Activated CD8-positive, alpha-beta T cell treated with anti-CD3 and anti-CD28 coated beads for 36 hours (primary cell): ENCODE data around the gene REPS1. TPM values are rescaled to one million over a fixed set of nuclear protein-coding genes. Genes with fewer than 3 reads are reported as not detected.

Source experiments
- ATAC-seq: fragments of 200-7000 bp; cut with Tn5 transposase; one replicate; pipeline ENCODE4 v1.10.0; 2021; ENCODE audit warnings: mild to moderate bottlenecking, moderate library complexity
- CTCF ChIA-PET: fragments of 350-600 bp; sonication (Branson Sonifier 250); formaldehyde crosslinking; loops from one replicate; lab custom pipeline; 2021; ENCODE audit warnings: antibody characterized with exemption; lab: Charles Lee
- POLR2A ChIA-PET: fragments of 350-600 bp; sonication (Branson Sonifier 250); formaldehyde crosslinking; loops from one replicate; lab custom pipeline; 2021; ENCODE audit warnings: antibody characterized with exemption; lab: Charles Lee
- DNase-seq: peaks from one replicate; pipeline ENCODE4 v3.0.0-alpha.2; 2020
- H3K27ac Mint-ChIP-seq: one replicate; pipeline ENCODE4 v1.8.0; 2021; ENCODE audit warnings: mild to moderate bottlenecking, mixed read lengths
- H3K27me3 Mint-ChIP-seq: one replicate; pipeline ENCODE4 v1.8.0; 2021; ENCODE audit warnings: mixed read lengths
- H3K36me3 Mint-ChIP-seq: one replicate; pipeline ENCODE4 v1.8.0; 2021; ENCODE audit warnings: low read depth, mixed read lengths
- H3K4me1 Mint-ChIP-seq: one replicate; pipeline ENCODE4 v1.8.0; 2021; ENCODE audit warnings: low read depth, mixed read lengths
- H3K4me3 Mint-ChIP-seq: one replicate; pipeline ENCODE4 v1.8.0; 2021; ENCODE audit warnings: mild to moderate bottlenecking, moderate library complexity, mixed read lengths
- H3K9me3 Mint-ChIP-seq: one replicate; pipeline ENCODE4 v1.8.0; 2021; ENCODE audit warnings: mixed read lengths
- intact Hi-C: fragments of 100-400 bp; cut with micrococcal nuclease; formaldehyde crosslinking; loops from one replicate; pipeline ENCODE4 v1.10.0; 2022
- total RNA-seq, 2 experiments: library from RNA; stranded (reverse); gene quantifications; one replicate each; pipeline ENCODE4 v1.2.3, GENCODE V29; 2021
- TF ChIP-seq, protein P1 (sequence below): fragments of 200-600 bp; IDR thresholded peaks from one replicate; pipeline ENCODE4 v1.8.0; 2022; ENCODE audit warnings: antibody characterized with exemption, mild to moderate bottlenecking

The REPS1 gene
- total RNA-seq, 2 experiments from 2014 or later: 44.9 to 46.6 TPM

- no peaks in the 10 kb centered on the region for H3K27me3 Mint-ChIP-seq
- H3K4me3 Mint-ChIP-seq: no peak overlapping the region
- H3K27ac Mint-ChIP-seq: no peak overlapping the region
- intact Hi-C loops: no loop called here
- H3K36me3 Mint-ChIP-seq: peaks cover 20% of the 10 kb centered on the region
- H3K4me1 Mint-ChIP-seq: no peaks in the 10 kb centered on the region
- DNase-seq (no peak), ATAC-seq (no peak)
- TF ChIP-seq, protein P1, sequence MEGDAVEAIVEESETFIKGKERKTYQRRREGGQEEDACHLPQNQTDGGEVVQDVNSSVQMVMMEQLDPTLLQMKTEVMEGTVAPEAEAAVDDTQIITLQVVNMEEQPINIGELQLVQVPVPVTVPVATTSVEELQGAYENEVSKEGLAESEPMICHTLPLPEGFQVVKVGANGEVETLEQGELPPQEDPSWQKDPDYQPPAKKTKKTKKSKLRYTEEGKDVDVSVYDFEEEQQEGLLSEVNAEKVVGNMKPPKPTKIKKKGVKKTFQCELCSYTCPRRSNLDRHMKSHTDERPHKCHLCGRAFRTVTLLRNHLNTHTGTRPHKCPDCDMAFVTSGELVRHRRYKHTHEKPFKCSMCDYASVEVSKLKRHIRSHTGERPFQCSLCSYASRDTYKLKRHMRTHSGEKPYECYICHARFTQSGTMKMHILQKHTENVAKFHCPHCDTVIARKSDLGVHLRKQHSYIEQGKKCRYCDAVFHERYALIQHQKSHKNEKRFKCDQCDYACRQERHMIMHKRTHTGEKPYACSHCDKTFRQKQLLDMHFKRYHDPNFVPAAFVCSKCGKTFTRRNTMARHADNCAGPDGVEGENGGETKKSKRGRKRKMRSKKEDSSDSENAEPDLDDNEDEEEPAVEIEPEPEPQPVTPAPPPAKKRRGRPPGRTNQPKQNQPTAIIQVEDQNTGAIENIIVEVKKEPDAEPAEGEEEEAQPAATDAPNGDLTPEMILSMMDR: no peak
- CTCF ChIA-PET: interaction anchor here (0.8 kb wide), 1 partner anchor 27 kb away, joined by 3 read pairs; no protein-coding TSS in a partner anchor
- POLR2A ChIA-PET: no interaction called here
- H3K9me3 Mint-ChIP-seq: no peaks in the 10 kb centered on the region
These were observed 64.5 kb downstream of the REPS1 start for GRCh38 chr6:138923561-138923960.

GRCh38 chr6:138920906-138921305 lies 67.1 kb downstream of the REPS1 start:
- TF ChIP-seq, protein P1: no peak
- Mint-ChIP-seq H3K27ac (no peak overlapping the region), H3K4me3 (no peak overlapping the region), H3K9me3 (no peaks in the 10 kb centered on the region), H3K27me3 (no peaks in the 10 kb centered on the region), H3K4me1 (no peaks in the 10 kb centered on the region), H3K36me3 (peaks cover 17% of the 10 kb centered on the region)
- intact Hi-C loops: no loop called here
- POLR2A ChIA-PET: interaction anchor here (0.8 kb wide), 1 partner anchor 29 kb away, joined by 3 read pairs; no protein-coding TSS in a partner anchor
- ATAC-seq: no peak
- no peak for DNase-seq
- CTCF ChIA-PET: interaction anchor here (1.3 to 1.8 kb wide), 3 partner anchors 22 to 68 kb away, joined by 3 to 5 read pairs (median 3); no protein-coding TSS in a partner anchor

GRCh38 chr6:138914701-138915100 lies 73.4 kb downstream of the REPS1 start:
- intact Hi-C loops: no loop called here
- H3K4me1 Mint-ChIP-seq: no peaks in the 10 kb centered on the region
- H3K36me3 Mint-ChIP-seq: peaks cover 46% of the 10 kb centered on the region
- ChIA-PET POLR2A (no interaction called here), CTCF (no interaction called here)
- H3K9me3 Mint-ChIP-seq: no peaks in the 10 kb centered on the region
- H3K27me3 Mint-ChIP-seq: no peaks in the 10 kb centered on the region
- TF ChIP-seq, protein P1: no peak
- DNase-seq (no peak), ATAC-seq (no peak)
- no peak overlapping the region for H3K4me3 Mint-ChIP-seq
- H3K27ac Mint-ChIP-seq: no peak overlapping the region

- no peaks in the 10 kb centered on the region for H3K4me1 Mint-ChIP-seq
- no peak overlapping the region for H3K4me3 Mint-ChIP-seq
- no peak overlapping the region for H3K27ac Mint-ChIP-seq
- H3K27me3 Mint-ChIP-seq: no peaks in the 10 kb centered on the region
- DNase-seq (no peak), ATAC-seq (no peak)
- intact Hi-C loops: no loop called here
- H3K9me3 Mint-ChIP-seq: no peaks in the 10 kb centered on the region
- TF ChIP-seq, protein P1: no peak
- peaks cover 48% of the 10 kb centered on the region for H3K36me3 Mint-ChIP-seq
- CTCF ChIA-PET: no interaction called here
- POLR2A ChIA-PET: no interaction called here
These were observed 75.7 kb downstream of the REPS1 start for GRCh38 chr6:138912308-138912707.

- TF ChIP-seq, protein P1: no peak
- no peak for DNase-seq
- H3K27ac Mint-ChIP-seq: no peak overlapping the region
- ATAC-seq: no peak
- ChIA-PET CTCF (no interaction called here), POLR2A (no interaction called here)
- no peaks in the 10 kb centered on the region for H3K9me3 Mint-ChIP-seq
- no peaks in the 10 kb centered on the region for H3K4me1 Mint-ChIP-seq
- no peaks in the 10 kb centered on the region for H3K27me3 Mint-ChIP-seq
- intact Hi-C loops: no loop called here
- no peak overlapping the region for H3K4me3 Mint-ChIP-seq
- H3K36me3 Mint-ChIP-seq: peaks cover 55% of the 10 kb centered on the region
These were observed 78.1 kb downstream of the REPS1 start for GRCh38 chr6:138909975-138910374.
